GM23338 (cell line): ENCODE data around the gene MORC3.

Experiments used
- CTCF ChIP-seq, 2 experiments: fragments of 200-600 bp in 1 of 2; sonication (generic) in 1 of 2; conservative IDR thresholded peaks; 2 replicates each; pipeline versions ENCODE4 v1.5.1 to v1.6.1; 2016 to 2017; ENCODE audit warnings: antibody characterized with exemption in 2 of 2, low read depth in 2 of 2, mild to moderate bottlenecking in 2 of 2, moderate library complexity in 1 of 2
- EZH2 ChIP-seq: fragments of 200-600 bp; sonication (generic); IDR thresholded peaks from one replicate; pipeline ENCODE4 v1.8.0; 2017; ENCODE audit warnings: antibody characterized with exemption, mild to moderate bottlenecking, low read depth; ENCODE audit not compliant: unreplicated experiment
- JUNB ChIP-seq: IDR thresholded peaks from one replicate; pipeline ENCODE4 v1.6.1; 2016; ENCODE audit warnings: antibody characterized with exemption; ENCODE audit not compliant: unreplicated experiment
- NANOG ChIP-seq: IDR thresholded peaks from 2 replicates; pipeline ENCODE4 v1.6.1; 2016; ENCODE audit warnings: antibody characterized with exemption, borderline replicate concordance
- POLR2AphosphoS5 ChIP-seq: IDR thresholded peaks from 2 replicates; pipeline ENCODE4 v1.6.1; 2016; ENCODE audit warnings: antibody characterized with exemption, low read depth
- REST ChIP-seq: IDR thresholded peaks from one replicate; pipeline ENCODE4 v1.6.1; 2018; ENCODE audit warnings: antibody characterized with exemption; ENCODE audit not compliant: unreplicated experiment

GRCh38 chr21:36412916-36413315 lies 92.9 kb downstream of the MORC3 start:
- no peak for TF ChIP-seq CTCF (conservative IDR thresholded peaks at IDR 0.05; ENCODE audit: low read depth in 2 of 2)
- TF ChIP-seq JUNB = no peak
- TF ChIP-seq EZH2 = no peak
- TF ChIP-seq REST = no peak
- no peak for TF ChIP-seq NANOG
- no peak for TF ChIP-seq POLR2AphosphoS5
